Activated CD8-positive, alpha-beta memory T cell treated with anti-CD3 and anti-CD28 coated beads, Interleukin-2, amount 50 U/mL, for 48 hours (primary cell): ENCODE measurements around the gene PTGFRN.

Experiments used
- DNase-seq: peaks from one replicate; pipeline ENCODE4 v3.0.0-alpha.2; 2020

The PTGFRN gene

DNA sequence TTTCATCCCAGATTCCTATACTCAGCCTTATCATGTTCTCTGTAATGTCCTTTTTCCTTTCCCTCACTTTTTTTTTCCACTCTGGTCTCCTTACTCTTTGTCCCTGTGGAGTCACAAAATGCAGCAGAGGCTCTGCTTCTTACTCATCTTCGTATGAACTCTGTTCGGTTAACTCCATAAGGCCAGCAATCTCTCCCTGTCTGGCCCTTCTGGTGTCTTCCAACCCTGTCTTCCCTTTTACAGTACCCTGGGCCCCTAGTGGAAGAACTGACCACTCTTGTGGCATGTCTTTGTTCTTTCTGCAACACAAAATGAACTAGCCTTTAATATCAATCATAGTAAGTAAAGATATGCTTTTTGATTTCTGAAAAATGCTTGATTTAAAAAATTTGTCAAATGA is 98.9 kb downstream of the PTGFRN start:
- DNase-seq: no peak

GRCh38 chr1:117009132-117009531 is 99.4 kb downstream of the PTGFRN start:
- DNase-seq: no peak

DNA sequence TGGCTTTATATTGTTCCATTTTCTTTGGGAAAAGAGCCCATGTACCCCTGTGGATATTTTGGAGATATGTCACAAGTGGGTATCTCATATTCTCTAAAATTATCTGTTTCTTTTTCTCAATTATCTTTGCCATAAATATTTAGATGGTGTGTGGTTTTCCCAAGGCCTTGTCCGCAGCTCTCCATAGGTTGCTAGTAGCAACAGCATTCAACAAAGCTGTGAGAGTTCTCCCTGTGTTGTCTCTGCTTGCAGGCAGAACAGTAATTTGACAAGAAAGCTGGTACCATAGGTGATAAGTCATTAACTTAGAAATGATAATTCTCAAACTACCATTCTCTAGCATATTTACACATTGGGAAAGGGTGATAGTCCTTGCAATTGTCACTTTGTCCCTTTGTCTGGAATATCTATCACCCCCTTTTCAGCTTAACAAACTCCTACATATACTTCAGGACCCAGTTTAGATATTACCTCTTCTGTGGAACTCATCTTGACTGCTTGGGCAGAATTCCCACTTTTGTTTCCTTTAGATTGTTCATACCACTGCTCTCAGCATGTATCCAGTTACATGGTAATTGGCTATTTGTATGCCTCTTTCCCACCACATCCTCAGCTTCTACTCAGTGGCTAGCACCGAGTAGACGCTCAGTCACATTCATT is 100.7 kb downstream of the PTGFRN start:
- no peak for DNase-seq

DNA sequence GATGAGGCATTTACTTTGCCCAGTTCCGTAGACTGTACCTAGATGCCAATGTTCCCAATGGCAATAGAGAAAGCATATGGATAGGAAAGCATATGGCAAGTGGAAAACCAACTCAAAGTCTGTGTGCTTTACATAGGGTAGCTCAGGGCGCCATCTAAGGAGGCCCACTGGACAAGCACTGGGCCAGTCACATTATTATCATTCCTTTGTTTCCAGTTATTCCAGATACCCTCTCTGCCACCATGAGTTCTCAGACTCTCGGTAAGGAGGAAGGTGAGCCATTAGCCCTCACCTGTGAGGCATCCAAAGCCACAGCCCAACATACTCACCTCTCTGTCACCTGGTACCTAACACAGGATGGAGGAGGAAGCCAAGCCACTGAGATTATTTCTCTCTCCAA is 101.6 kb downstream of the PTGFRN start:
- no peak for DNase-seq

DNA sequence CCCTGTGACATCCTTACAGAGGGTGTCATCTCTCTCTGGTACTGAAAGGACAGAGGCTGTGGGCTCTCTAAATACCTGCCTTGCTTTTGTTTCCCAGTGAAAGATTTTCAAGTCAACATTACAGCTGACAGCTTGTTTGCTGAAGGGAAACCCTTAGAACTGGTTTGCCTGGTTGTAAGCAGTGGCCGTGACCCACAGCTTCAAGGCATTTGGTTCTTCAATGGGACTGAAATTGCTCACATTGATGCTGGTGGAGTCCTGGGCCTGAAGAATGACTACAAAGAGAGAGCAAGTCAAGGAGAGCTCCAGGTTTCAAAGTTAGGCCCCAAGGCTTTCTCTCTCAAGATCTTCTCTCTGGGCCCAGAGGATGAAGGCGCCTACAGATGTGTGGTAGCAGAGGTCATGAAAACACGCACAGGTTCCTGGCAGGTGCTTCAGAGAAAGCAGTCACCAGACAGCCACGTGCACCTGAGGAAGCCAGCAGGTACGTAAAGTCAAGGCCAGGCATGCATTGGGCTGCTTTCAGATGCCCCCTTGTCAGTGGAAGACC is 103.7 kb downstream of the PTGFRN start:
- DNase-seq: no peak

- DNase-seq: no peak
Observed at GRCh38 chr1:117014209-117014608, 104.5 kb downstream of the PTGFRN start.

GRCh38 chr1:117015724-117016123 is 106.0 kb downstream of the PTGFRN start:
- no peak for DNase-seq

DNA sequence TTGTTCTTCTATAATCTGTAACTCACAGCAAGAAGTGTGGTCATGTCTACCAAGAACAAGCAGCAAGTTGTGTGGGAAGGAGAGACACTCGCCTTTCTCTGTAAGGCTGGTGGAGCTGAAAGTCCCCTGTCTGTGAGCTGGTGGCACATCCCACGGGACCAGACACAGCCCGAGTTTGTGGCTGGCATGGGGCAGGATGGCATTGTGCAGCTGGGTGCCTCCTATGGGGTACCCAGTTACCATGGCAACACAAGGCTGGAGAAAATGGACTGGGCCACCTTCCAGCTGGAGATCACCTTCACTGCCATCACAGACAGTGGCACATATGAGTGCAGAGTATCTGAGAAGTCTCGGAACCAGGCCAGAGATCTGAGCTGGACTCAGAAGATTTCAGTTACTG is 107.3 kb downstream of the PTGFRN start:
- DNase-seq: no peak

- DNase-seq: no peak
Observed at GRCh38 chr1:117017648-117018047, 107.9 kb downstream of the PTGFRN start.

- no peak for DNase-seq
Observed at GRCh38 chr1:117020526-117021156, 110.9 kb downstream of the PTGFRN start.

DNA sequence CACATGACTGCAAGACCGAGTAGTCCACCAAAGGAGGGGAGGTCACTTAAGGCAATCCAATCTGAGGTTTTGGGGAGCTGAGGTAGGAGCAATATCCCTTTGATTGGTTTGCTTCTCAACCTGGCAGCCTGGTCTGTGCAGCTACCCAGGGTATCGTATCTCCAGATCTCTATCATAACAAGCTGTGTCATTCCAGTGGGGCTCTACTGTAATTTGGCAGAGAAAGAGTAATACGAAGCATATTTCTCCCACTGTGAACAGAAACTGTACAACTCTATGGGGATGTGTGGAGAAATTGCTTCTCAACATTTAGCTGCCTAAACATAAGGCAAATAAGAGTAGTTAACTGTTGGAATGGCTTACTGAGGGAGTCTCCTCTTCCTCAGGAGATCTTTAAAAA is 112.4 kb downstream of the PTGFRN start:
- no peak for DNase-seq

DNA sequence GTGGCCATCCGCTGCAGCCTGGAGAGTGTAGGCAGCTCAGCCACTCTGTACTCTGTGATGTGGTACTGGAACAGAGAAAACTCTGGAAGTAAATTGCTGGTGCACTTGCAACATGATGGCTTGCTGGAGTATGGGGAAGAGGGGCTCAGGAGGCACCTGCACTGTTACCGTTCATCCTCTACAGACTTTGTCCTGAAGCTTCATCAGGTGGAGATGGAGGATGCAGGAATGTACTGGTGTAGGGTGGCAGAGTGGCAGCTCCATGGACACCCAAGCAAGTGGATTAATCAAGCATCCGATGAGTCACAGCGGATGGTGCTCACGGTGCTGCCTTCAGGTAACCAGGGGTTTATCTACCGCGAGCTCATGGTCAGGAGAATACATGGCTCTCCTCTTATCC is 115.9 kb downstream of the PTGFRN start:
- DNase-seq: no peak

DNA sequence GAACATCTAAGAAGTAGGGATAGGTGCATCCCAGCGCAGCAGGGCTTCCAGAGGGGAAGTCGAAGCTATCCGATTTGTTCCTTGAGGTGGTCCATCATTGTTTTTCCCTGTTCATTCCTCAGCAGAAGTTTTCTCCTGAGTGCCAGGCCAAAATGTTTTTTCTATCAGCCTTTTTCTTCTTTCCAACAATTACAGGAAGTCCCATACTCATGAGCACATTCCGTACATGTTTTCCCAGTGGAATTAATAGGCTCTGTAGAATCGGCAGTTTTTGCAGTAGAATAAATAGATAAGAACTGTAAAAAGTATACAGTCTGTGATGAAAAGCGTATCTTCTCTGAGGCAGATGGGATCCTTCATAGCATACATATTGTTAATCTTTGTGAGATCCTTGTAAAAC is 116.6 kb downstream of the PTGFRN start:
- DNase-seq: no peak

DNA sequence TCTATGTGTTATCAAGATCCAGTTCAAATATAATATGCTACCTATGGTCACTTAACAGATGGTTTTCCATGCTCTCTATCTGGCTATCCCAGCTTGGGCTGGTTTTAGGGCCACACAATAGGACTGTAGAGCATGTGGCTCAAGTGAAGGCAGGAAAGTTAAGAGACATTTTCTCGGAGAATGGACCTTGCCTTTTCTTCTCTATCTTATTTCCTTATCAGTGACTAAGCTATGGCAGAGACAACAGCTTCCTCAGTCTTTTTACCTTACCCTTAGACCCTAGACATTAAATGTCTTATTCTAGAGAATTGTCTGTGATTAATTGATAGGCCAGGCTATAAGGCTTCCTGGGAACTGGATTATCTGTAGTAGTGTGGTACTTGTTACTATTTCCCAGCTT is 120.0 kb downstream of the PTGFRN start:
- no peak for DNase-seq

- no peak for DNase-seq
Observed at GRCh38 chr1:117030271-117030877, 120.7 kb downstream of the PTGFRN start.

DNA sequence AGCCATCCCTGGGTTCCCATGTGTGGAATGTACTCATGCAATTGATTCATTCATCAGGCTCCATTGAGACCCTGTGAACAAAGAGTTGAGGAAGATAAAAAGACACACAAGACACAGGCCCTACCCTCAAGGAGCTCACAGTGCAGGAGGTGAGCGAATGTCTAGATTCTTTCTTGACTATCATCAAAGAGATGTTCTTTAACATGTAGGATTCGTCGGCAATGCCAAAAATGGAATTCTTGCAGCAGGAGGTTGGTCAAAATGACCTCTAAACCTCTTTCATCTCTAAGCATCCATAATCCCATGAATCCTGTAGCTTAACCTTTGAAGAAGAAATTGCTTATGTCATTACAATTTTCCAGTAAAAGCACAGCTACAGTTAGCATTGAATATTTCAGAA is 122.5 kb downstream of the PTGFRN start:
- no peak for DNase-seq

GRCh38 chr1:117032681-117033539 is 123.2 kb downstream of the PTGFRN start:
- DNase-seq: no peak

DNA sequence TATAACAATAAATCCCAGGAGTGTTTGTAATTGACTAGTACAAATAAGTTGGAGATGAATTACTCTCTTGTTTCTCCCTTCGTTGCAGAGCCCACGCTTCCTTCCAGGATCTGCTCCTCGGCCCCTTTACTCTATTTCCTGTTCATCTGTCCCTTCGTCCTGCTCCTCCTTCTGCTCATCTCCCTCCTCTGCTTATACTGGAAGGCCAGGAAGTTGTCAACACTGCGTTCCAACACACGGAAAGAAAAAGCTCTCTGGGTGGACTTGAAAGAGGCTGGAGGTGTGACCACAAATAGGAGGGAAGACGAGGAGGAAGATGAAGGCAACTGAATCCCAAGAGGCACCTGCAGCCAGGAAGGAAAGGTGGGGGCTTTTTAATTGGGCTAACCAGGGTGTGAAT is 124.1 kb downstream of the PTGFRN start:
- DNase-seq: no peak

DNA sequence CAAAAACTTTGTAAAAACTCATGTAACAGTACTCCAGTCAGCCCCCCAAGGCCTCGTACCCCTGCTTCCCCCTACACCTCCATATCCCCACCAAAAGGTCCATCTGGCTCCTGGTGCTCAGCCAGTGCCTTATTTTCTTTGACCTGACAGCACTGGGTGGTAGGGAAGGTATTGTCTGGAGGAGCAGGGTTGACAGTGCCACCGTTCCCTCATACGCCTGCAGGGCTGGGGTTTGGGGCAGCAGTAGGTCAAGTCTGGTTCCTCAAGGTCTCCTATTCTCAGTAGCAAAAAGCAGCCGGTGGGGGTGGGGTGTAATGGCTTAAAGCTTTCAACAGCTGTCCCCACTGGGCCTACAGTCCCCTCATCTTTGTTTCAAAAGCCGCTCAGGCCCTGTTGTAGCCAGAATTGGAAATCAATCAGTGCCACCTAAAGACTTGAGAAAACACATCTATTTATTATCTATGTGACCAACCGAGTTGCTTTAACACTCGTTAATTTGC is 125.1 kb downstream of the PTGFRN start:
- no peak for DNase-seq

- DNase-seq: no peak
Observed at GRCh38 chr1:117036018-117036461, 126.3 kb downstream of the PTGFRN start.

GRCh38 chr1:117037802-117038201 is 128.1 kb downstream of the PTGFRN start:
- no peak for DNase-seq

GRCh38 chr1:117038236-117038635 is 128.5 kb downstream of the PTGFRN start:
- DNase-seq: no peak
